CD14-positive monocyte (primary cell): Measurements from ENCODE around the gene EMD. TPM values are rescaled to one million over a fixed set of nuclear protein-coding genes. Genes with fewer than 3 reads are reported as not detected.
"Not testable (repeated sequence)": the region's sequence is repeated elsewhere in the genome, so short reads cannot be mapped to it uniquely, and the experiment has no call there.

Experiments
- DNase-seq, 3 donors: peaks; one replicate each; pipeline ENCODE4 v3.0.0-alpha.2; 2011 to 2022
- H2AFZ ChIP-seq: 2 replicates; pipeline ENCODE4 v1.6.0; 2012; ENCODE audit warnings: mild to moderate bottlenecking, low read depth, low read length, inconsistent platforms; ENCODE audit not compliant: insufficient read depth, poor library complexity, severe bottlenecking
- H3K27ac ChIP-seq, 2 donors: 1 replicate in 1 of 2; 2 replicates in 1 of 2; pipeline ENCODE4 v1.5.1; 2012 to 2013; ENCODE audit warnings: low read length in 2 of 2, control low read depth in 1 of 2, inconsistent platforms in 1 of 2, low read depth in 1 of 2, mild to moderate bottlenecking in 1 of 2
- H3K27me3 ChIP-seq, 2 donors: one replicate each; pipeline versions ENCODE4 v1.6.0 to v1.6.1; 2011 to 2013; ENCODE audit warnings: low read length in 2 of 2; ENCODE audit not compliant: control insufficient read depth in 2 of 2, insufficient read depth in 2 of 2
- H3K36me3 ChIP-seq, 2 donors: replicated peaks in 1 of 2; 1 replicate in 1 of 2; 2 replicates in 1 of 2; pipeline versions ENCODE4 v1.5.1 to v1.6.1; 2012 to 2013; ENCODE audit warnings: low read length in 2 of 2, control low read depth in 1 of 2, inconsistent platforms in 1 of 2, mild to moderate bottlenecking in 1 of 2; ENCODE audit not compliant: insufficient read depth in 2 of 2, control insufficient read depth in 1 of 2
- H3K4me1 ChIP-seq, 2 donors: 1 replicate in 1 of 2; 2 replicates in 1 of 2; pipeline versions ENCODE4 v1.5.1 to v1.6.1; 2012 to 2013; ENCODE audit warnings: low read length in 2 of 2, control low read depth in 1 of 2, inconsistent platforms in 1 of 2, mild to moderate bottlenecking in 1 of 2, moderate library complexity in 1 of 2; ENCODE audit not compliant: insufficient read depth in 2 of 2, control insufficient read depth in 1 of 2
- H3K4me2 ChIP-seq: replicated peaks from 2 replicates; pipeline ENCODE3; 2012; ENCODE audit warnings: low read length, moderate library complexity, mild to moderate bottlenecking; ENCODE audit not compliant: poor library complexity, severe bottlenecking; ENCODE audit errors: extremely low read depth
- H3K4me3 ChIP-seq, 3 experiments: fragments of 200-600 bp in 1 of 3; sonication (generic) in 1 of 3; replicated peaks in 1 of 3; 1 replicate in 2 of 3; 2 replicates in 1 of 3; pipeline ENCODE4 v1.5.1; 2011 to 2013; ENCODE audit warnings: low read length in 3 of 3, mild to moderate bottlenecking in 3 of 3, control low read depth in 2 of 3, low read depth in 2 of 3, inconsistent platforms in 1 of 3, moderate library complexity in 1 of 3
- H3K79me2 ChIP-seq: 2 replicates; pipeline ENCODE4 v1.6.0; 2012; ENCODE audit warnings: mild to moderate bottlenecking, control low read depth, inconsistent platforms, low read length, moderate library complexity; ENCODE audit not compliant: insufficient read depth
- H3K9ac ChIP-seq: 2 replicates; pipeline ENCODE4 v1.6.0; 2017; ENCODE audit warnings: low read length, mild to moderate bottlenecking; ENCODE audit not compliant: insufficient read depth, poor library complexity, severe bottlenecking
- H3K9me3 ChIP-seq, 2 donors: replicated peaks in 1 of 2; 1 replicate in 1 of 2; 2 replicates in 1 of 2; pipeline versions ENCODE4 v1.5.1 to v1.6.1; 2012 to 2013; ENCODE audit warnings: low read length in 2 of 2, control low read depth in 1 of 2; ENCODE audit not compliant: control insufficient read depth in 1 of 2, insufficient read depth in 1 of 2
- H4K20me1 ChIP-seq: 2 replicates; pipeline ENCODE4 v1.6.0; 2012; ENCODE audit warnings: mild to moderate bottlenecking, low read length, control low read depth, moderate library complexity; ENCODE audit not compliant: insufficient read depth
- H3K27ac Mint-ChIP-seq, 7 donors: one replicate each; pipeline ENCODE4 v1.8.0; 2020; ENCODE audit warnings: mild to moderate bottlenecking in 7 of 7, mixed read lengths in 7 of 7, moderate library complexity in 6 of 7, inconsistent platforms in 2 of 7
- H3K27me3 Mint-ChIP-seq, 3 donors: one replicate each; pipeline ENCODE4 v1.8.0; 2021 to 2022; ENCODE audit warnings: low read depth in 3 of 3, mild to moderate bottlenecking in 3 of 3, mixed read lengths in 3 of 3, moderate library complexity in 3 of 3, inconsistent platforms in 1 of 3
- H3K36me3 Mint-ChIP-seq, 2 donors: one replicate each; pipeline ENCODE4 v1.8.0; 2020; ENCODE audit warnings: mixed read lengths in 2 of 2, inconsistent platforms in 1 of 2, mild to moderate bottlenecking in 1 of 2
- H3K4me1 Mint-ChIP-seq: one replicate; pipeline ENCODE4 v1.8.0; 2020; ENCODE audit warnings: mild to moderate bottlenecking, mixed read lengths
- H3K4me3 Mint-ChIP-seq, 2 donors: one replicate each; pipeline ENCODE4 v1.8.0; 2020; ENCODE audit warnings: mild to moderate bottlenecking in 2 of 2, mixed read lengths in 2 of 2, moderate library complexity in 1 of 2
- H3K9me3 Mint-ChIP-seq, 7 donors: one replicate each; pipeline ENCODE4 v1.8.0; 2020 to 2022; ENCODE audit warnings: mixed read lengths in 7 of 7, mild to moderate bottlenecking in 6 of 7, moderate library complexity in 6 of 7, inconsistent platforms in 2 of 7
- CTCF ChIP-seq: fragments of 200-600 bp; IDR thresholded peaks from one replicate; pipeline ENCODE4 v1.8.0; 2022; ENCODE audit warnings: antibody characterized with exemption, mild to moderate bottlenecking
- WGBS: methylation state at CpG from one replicate; pipeline ENCODE4 v1.1.5; 2013; ENCODE audit warnings: missing lambda C conversion rate; ENCODE audit not compliant: insufficient coverage; 5-methylcytosine and 5-hydroxymethylcytosine counted together
- intact Hi-C, 2 donors: fragments of 100-400 bp; cut with micrococcal nuclease; formaldehyde crosslinking; loops; one replicate each; pipeline versions ENCODE4 v1.15.0 to v1.15.1; 2023
- polyA plus RNA-seq, 3 donors: library from polyadenylated mRNA; depleted of rRNA in 1 of 3; unstranded in 2 of 3; stranded (reverse) in 1 of 3; fragments of 300-500 nt in 2 of 3; fragments of >200 nt in 1 of 3; fragmentation: Illumina TruSeq in 2 of 3; gene quantifications; 1 replicate in 2 of 3; 2 replicates in 1 of 3; pipeline ENCODE4 v1.2.3, GENCODE V29; 2012 to 2021

EMD gene
- polyA plus RNA-seq, 3 donors: 14.0 to 126 (median 17.6) TPM

- Histone ChIP-seq H3K9me3 (no peaks in the 10 kb centered on the region), H4K20me1 (peaks cover 49% of the 10 kb centered on the region), H3K27me3 (no peaks in the 10 kb centered on the region), H3K4me1 (peaks cover 20 to 28% of the 10 kb centered on the region in 2 donors), H3K79me2 (peaks cover 18% of the 10 kb centered on the region), H3K27ac (peak overlapping the region; percentile 97 to 100), H3K4me3 (peak overlapping the region; percentile 79 to 92 (median 81)), H2AFZ (no peak overlapping the region), H3K36me3 (peaks cover 25 to 34% of the 10 kb centered on the region in 2 donors), H3K4me2 (peak overlapping the region; percentile 87), H3K9ac (peak overlapping the region; percentile 90)
- H3K27me3 Mint-ChIP-seq: peaks cover 0 to 11% (median 0%) of the 10 kb centered on the region in 3 donors
- DNase-seq: peak; percentile 74 to 81 (median 78)
- WGBS: under 1% methylated on average over 25 of the region's 49 CpGs
- peaks cover 0 to 22% (median 4%) of the 10 kb centered on the region in 7 donors for H3K9me3 Mint-ChIP-seq
- H3K36me3 Mint-ChIP-seq: peaks cover 33 to 42% of the 10 kb centered on the region in 2 donors
- H3K4me3 Mint-ChIP-seq: peak overlapping the region; percentile 97
- intact Hi-C loops: loop anchor here in 1 of 2 donors (5.0 kb wide), 1 partner anchor 133 kb away; no protein-coding TSS in a partner anchor
- TF ChIP-seq CTCF: peak; percentile 75
- H3K4me1 Mint-ChIP-seq: peaks cover 15% of the 10 kb centered on the region
- H3K27ac Mint-ChIP-seq: peak overlapping the region; percentile 97 to 99 (median 99)
These were observed 19.8 kb downstream of the EMD start for GRCh38 chrX:154398668-154399526.

- WGBS: 100% methylated on average over 1 of the region's 14 CpGs
- intact Hi-C loops: loop anchor here (5.0 kb wide), 2 partner anchors 38 to 133 kb away; partner anchors contain the start of gene GDI1 (in 1 of the 2)
- peak overlapping the region; percentile 87 for H3K4me2 ChIP-seq
- peaks cover 18% of the 10 kb centered on the region for H3K79me2 ChIP-seq
- H3K27ac Mint-ChIP-seq: peak overlapping the region; percentile 82 to 99 (median 97)
- peak overlapping the region; percentile 79 to 92 (median 81) for H3K4me3 ChIP-seq
- H3K9me3 ChIP-seq: no peaks in the 10 kb centered on the region
- TF ChIP-seq CTCF: no peak
- H3K36me3 Mint-ChIP-seq: peaks cover 34 to 47% of the 10 kb centered on the region in 2 donors
- peaks cover 0 to 14% (median 0%) of the 10 kb centered on the region in 3 donors for H3K27me3 Mint-ChIP-seq
- peaks cover 20 to 28% of the 10 kb centered on the region in 2 donors for H3K4me1 ChIP-seq
- no peaks in the 10 kb centered on the region for H3K27me3 ChIP-seq
- peaks cover 57% of the 10 kb centered on the region for H4K20me1 ChIP-seq
- peaks cover 30 to 39% of the 10 kb centered on the region in 2 donors for H3K36me3 ChIP-seq
- H3K9me3 Mint-ChIP-seq: peaks cover 0 to 22% (median 4%) of the 10 kb centered on the region in 7 donors
- DNase-seq: peak in 1 of 3 donors; percentile 8
- peak overlapping the region; percentile 90 for H3K9ac ChIP-seq
- peak overlapping the region; percentile 97 to 100 for H3K27ac ChIP-seq
- H3K4me3 Mint-ChIP-seq: peak overlapping the region; percentile 97
- peaks cover 15% of the 10 kb centered on the region for H3K4me1 Mint-ChIP-seq
- H2AFZ ChIP-seq: no peak overlapping the region
These were observed 20.7 kb downstream of the EMD start for GRCh38 chrX:154399527-154400368.

- H3K9ac ChIP-seq, H3K27me3 ChIP-seq, H3K9me3 ChIP-seq, H3K4me2 ChIP-seq, H2AFZ ChIP-seq, DNase-seq: not testable (repeated sequence)
- Histone ChIP-seq H3K27ac (peak overlapping the region in 1 of 2 donors; percentile 100), H3K79me2 (peaks cover 23% of the 10 kb centered on the region), H3K4me3 (peak overlapping the region in 1 of 3 experiments; percentile 81), H3K36me3 (peaks cover 36 to 42% of the 10 kb centered on the region in 2 donors), H3K4me1 (peaks cover 20 to 28% of the 10 kb centered on the region in 2 donors), H4K20me1 (peaks cover 63% of the 10 kb centered on the region)
- intact Hi-C loops: loop anchor here in 1 of 2 donors (5.0 kb wide), 1 partner anchor 37 kb away; the partner anchor contains the start of gene GDI1
- WGBS: no CpG with 5 or more reads among the region's 6 CpGs
- H3K36me3 Mint-ChIP-seq: peaks cover 40 to 54% of the 10 kb centered on the region in 2 donors
- H3K4me3 Mint-ChIP-seq: peak overlapping the region in 1 of 2 donors; percentile 97
- peaks cover 0 to 22% (median 4%) of the 10 kb centered on the region in 7 donors for H3K9me3 Mint-ChIP-seq
- peak overlapping the region in 4 of 7 donors; percentile 13 to 54 (median 50) for H3K27ac Mint-ChIP-seq
- peaks cover 0 to 14% (median 0%) of the 10 kb centered on the region in 3 donors for H3K27me3 Mint-ChIP-seq
- H3K4me1 Mint-ChIP-seq: peaks cover 15% of the 10 kb centered on the region
These were observed 21.3 kb downstream of the EMD start for GRCh38 chrX:154400369-154400817.
